Measurements from ENCODE around the gene TRAF5.
"Not testable (repeated sequence)": the region's sequence is repeated elsewhere in the genome, so short reads cannot be mapped to it uniquely, and the experiment has no call there.

TRAF5 gene

GRCh38 chr1:211344152-211344618 lies 17.6 kb downstream of the TRAF5 start:
- no peak for DNase-seq (ENCODE audit: low read depth in 2 of 2)

- DNase-seq (ENCODE audit: low read depth in 2 of 2), result no peak
These were observed 19.1 kb downstream of the TRAF5 start for GRCh38 chr1:211345719-211346118.

GRCh38 chr1:211347077-211347844 lies 20.6 kb downstream of the TRAF5 start:
- DNase-seq (ENCODE audit: low read depth in 2 of 2), result no peak

GRCh38 chr1:211348547-211348946 lies 21.9 kb downstream of the TRAF5 start:
- DNase-seq (ENCODE audit: low read depth in 2 of 2), result no peak

GRCh38 chr1:211349741-211350140 lies 23.1 kb downstream of the TRAF5 start:
- DNase-seq (ENCODE audit: low read depth in 2 of 2), result no peak

GRCh38 chr1:211352055-211352454 lies 25.4 kb downstream of the TRAF5 start:
- not testable (repeated sequence) for DNase-seq (ENCODE audit: low read depth in 2 of 2)

GRCh38 chr1:211352465-211352864 lies 25.8 kb downstream of the TRAF5 start:
- no peak for DNase-seq (ENCODE audit: low read depth in 2 of 2)

- peak; percentile 14 to 42 for DNase-seq (ENCODE audit: low read depth in 2 of 2)
These were observed 26.4 kb downstream of the TRAF5 start for GRCh38 chr1:211352985-211353515.

GRCh38 chr1:211353562-211354212 lies 27.1 kb downstream of the TRAF5 start:
- DNase-seq (ENCODE audit: low read depth in 2 of 2), result no peak

GRCh38 chr1:211355873-211356272 lies 29.2 kb downstream of the TRAF5 start:
- DNase-seq (ENCODE audit: low read depth in 2 of 2), result no peak

- no peak for DNase-seq (ENCODE audit: low read depth in 2 of 2)
These were observed 30.2 kb downstream of the TRAF5 start for GRCh38 chr1:211356723-211357407.

- DNase-seq (ENCODE audit: low read depth in 2 of 2), result no peak
These were observed 32.1 kb downstream of the TRAF5 start for GRCh38 chr1:211358685-211359084.

- no peak for DNase-seq (ENCODE audit: low read depth in 2 of 2)
These were observed 33.2 kb downstream of the TRAF5 start for GRCh38 chr1:211359876-211360275.

- no peak for DNase-seq (ENCODE audit: low read depth in 2 of 2)
These were observed 34.6 kb downstream of the TRAF5 start for GRCh38 chr1:211361202-211361601.

GRCh38 chr1:211369640-211370039 lies 43.0 kb downstream of the TRAF5 start:
- no peak for DNase-seq (ENCODE audit: low read depth in 2 of 2)

- no peak for DNase-seq (ENCODE audit: low read depth in 2 of 2)
These were observed 44.0 kb downstream of the TRAF5 start for GRCh38 chr1:211370669-211371068.

GRCh38 chr1:211371406-211372105 lies 44.9 kb downstream of the TRAF5 start:
- no peak for DNase-seq (ENCODE audit: low read depth in 2 of 2)

- DNase-seq (ENCODE audit: low read depth in 2 of 2), result no peak
These were observed 45.8 kb downstream of the TRAF5 start for GRCh38 chr1:211372463-211372862.

- DNase-seq (ENCODE audit: low read depth in 2 of 2), result no peak
These were observed 48.6 kb downstream of the TRAF5 start for GRCh38 chr1:211375146-211375818.

GRCh38 chr1:211375949-211376348 lies 49.3 kb downstream of the TRAF5 start:
- no peak for DNase-seq (ENCODE audit: low read depth in 2 of 2)

GRCh38 chr1:211376807-211377470 lies 50.3 kb downstream of the TRAF5 start:
- no peak for DNase-seq (ENCODE audit: low read depth in 2 of 2)

All from stimulated activated CD4-positive, alpha-beta T cell treated with anti-CD3 and anti-CD28 coated beads, Interleukin-1b, Interleukin-23, amount 100 ng/mL, for 1 hour (primary cell).